HG03460 (cell line): Measurements from ENCODE around the gene SCGB3A2.
A peak's percentile ranks its signal among the peaks of the same experiment; 100 is the strongest.

Source experiments
- ATAC-seq: cut with Tn5 transposase; IDR thresholded peaks from one replicate; pipeline ENCODE4 v1.9.1; 2021; ENCODE audit not compliant: unreplicated experiment

The SCGB3A2 gene

DNA sequence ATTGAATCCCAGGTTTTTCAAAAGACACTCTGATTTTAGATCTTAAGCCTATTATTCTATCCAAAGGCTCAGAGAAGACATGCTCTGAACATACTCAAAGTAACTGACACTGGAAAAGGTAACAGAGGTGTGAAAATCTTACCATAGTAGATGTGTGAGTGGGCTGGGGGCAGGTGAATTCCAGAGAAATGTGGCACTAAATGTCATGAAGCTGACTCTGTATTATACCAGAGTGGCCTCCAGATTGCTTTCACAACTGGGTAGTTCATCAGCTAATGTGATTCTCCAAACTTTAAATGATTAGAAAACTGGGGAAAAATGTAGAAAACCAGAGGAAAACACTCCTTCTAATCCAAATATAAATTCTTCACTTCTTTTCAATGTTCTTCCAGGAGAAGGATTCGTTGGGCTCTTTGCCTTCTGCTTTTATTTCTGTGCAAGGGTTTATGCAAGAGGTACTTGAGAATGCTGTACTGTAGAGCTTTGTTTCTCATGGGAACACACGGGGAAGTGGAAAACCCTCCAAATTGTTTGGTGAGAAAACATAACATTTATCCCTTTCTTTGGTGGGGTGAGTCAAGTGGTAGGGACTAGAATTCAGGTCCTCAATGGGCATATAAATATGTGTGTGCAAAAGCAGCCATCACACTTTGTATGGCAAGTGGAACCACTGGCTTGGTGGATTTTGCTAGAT lies at the start of gene SCGB3A2:
TSS of gene SCGB3A2 (plus strand) at position 646 of the 694 bp plus-strand sequence. CDS start 93 bp downstream, outside the sequence.
- no peak for ATAC-seq

DNA sequence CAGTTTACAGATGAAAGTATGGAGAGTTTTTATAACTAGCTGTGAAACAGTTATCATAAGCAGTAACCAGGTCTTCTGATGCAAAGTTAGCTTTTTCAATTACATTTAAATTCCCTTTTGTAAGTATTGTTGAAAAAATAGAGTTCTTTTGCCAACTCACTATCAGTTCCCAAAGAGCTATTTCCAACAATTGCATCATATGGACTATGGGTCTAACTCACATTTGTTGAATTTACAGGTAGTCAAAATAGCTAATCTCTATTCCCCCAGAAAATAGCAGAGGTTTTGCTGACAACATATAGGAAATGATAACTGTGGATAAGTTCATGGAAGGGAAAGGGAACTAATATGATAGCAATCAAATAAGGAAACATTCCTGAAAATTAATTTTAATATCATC lies 48.5 kb upstream of the SCGB3A2 start:
- ATAC-seq, result no peak

DNA sequence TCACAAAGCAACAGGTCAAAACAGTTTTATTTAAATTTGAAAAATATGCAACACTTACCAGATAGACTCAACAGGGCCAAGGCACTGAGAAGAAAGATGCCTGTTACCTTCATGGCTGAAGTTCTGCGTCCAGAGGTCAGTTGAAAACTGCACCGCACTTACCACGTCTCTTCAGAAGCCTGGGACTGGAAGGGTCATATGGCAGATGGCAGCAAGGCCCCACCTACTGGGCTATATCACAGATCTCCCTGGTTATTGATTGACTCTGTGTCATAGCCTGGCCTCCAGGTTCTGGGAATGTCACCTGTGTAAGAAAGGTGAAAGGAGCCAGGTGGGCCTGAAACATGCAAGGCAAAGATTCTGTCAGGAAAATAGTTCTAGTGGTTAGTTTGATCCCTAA lies 47.0 kb upstream of the SCGB3A2 start, which contains the start of gene SPINK1:
TSS of gene SPINK1 (minus strand) at position 207 of the 400 bp plus-strand sequence. CDS start at position 113, 94 bp downstream.
- ATAC-seq, result no peak

DNA sequence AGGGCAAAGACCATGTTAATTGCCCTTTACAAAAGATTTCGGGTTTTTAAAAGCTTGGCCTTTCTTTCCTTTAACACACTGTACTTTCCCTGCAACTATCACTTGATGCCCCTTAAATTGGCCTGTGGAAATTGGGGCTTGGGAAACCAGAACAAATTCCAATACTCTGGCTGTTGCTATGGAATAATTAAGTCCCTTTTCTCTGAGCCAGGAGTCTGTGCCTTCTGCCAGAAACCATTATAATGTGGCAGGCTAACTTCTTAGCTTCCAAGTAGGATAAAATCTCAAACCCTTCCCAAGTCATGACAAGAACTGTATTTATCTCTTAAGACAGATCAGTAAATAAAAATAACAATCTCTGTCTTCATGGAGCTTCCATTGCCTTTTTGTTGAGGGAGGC lies 46.0 kb upstream of the SCGB3A2 start:
- ATAC-seq, result no peak

DNA sequence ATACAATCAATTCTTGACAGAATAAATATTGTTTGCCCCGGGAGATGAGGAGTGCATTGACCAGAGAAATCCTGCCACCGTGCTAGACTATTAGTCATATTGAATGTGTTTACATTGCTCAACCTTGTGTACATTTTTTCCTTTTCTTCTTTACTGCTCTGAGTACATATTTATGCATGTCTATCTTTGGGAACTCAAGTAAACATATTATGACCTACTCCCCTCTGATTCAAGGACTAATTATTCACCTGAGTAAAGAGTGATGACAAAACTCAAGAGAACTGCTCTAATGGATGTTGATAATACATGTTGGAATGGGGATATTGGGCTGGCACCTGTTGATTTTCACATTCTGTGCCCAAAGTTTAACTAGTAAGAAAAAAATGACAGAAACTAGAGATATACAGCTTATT lies 43.1 kb upstream of the SCGB3A2 start:
- no peak for ATAC-seq

- no peak for ATAC-seq
Observed at GRCh38 chr5:147836439-147836838, 42.1 kb upstream of the SCGB3A2 start.

GRCh38 chr5:147842869-147843268 lies 35.6 kb upstream of the SCGB3A2 start:
- no peak for ATAC-seq

- ATAC-seq, result no peak
Observed at GRCh38 chr5:147844846-147845245, 33.7 kb upstream of the SCGB3A2 start.

- no peak for ATAC-seq
Observed at GRCh38 chr5:147845618-147846017, 32.9 kb upstream of the SCGB3A2 start.

DNA sequence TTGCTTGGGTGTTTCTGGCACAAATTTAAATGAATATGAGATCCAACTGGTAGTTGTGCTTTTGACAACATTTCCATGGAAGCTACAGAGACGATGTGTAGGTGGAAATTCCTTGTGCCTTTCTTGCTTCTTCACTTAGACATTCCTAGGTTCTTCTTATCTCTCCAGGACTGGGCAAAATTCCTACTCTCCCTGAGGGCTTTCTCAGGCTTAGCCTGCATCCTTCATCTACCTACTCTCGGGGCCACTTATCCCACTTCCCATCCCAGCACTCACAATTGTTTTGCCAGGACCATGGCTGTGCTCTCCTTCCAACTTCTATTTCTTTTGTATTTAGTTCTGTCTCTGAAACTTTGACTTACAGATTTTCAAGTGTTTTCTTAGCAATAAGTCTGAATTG lies 29.3 kb upstream of the SCGB3A2 start:
- ATAC-seq, result no peak

DNA sequence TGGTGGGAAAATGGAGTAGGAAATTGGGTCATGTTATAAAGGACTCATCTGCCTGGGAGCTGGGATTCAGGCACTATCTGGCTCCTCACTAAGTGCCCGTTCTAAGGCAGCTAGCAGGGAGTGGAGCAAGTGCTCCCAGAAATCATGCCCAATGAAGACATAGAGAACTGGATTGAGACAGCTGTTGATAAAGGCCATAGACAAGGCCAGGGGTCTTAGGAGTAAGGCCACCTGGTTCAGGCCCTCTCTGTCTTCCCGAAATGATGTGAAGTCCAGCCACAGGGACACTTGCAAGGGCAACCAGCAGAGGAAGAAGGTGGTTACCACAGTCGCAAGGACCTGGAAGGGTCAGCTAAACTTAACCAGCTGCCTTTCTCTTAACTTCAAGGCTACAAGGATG lies 26.9 kb upstream of the SCGB3A2 start:
- ATAC-seq, result no peak

- ATAC-seq, result no peak
Observed at GRCh38 chr5:147852365-147852764, 26.1 kb upstream of the SCGB3A2 start.

GRCh38 chr5:147853372-147853987 lies 25.0 kb upstream of the SCGB3A2 start:
- no peak for ATAC-seq

DNA sequence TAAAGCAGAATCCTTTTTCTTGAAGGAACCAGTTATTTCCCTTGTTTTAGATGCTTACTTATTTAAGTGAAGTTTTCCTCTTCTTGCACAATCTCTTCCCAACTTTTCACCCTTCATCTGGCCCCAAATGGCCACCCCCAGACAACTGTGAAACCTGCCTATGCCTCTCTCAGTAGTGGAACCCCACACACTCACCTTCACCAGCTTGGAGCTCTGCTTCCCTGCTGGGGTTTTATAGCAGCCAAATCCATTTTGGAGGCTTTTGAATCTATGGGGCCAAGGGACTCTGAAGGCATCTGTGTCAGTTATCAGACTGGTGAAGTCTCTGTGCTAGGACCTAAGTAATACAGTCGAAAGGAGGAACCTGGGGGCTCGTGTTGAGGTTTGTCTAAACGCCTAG lies 24.2 kb upstream of the SCGB3A2 start:
- no peak for ATAC-seq

DNA sequence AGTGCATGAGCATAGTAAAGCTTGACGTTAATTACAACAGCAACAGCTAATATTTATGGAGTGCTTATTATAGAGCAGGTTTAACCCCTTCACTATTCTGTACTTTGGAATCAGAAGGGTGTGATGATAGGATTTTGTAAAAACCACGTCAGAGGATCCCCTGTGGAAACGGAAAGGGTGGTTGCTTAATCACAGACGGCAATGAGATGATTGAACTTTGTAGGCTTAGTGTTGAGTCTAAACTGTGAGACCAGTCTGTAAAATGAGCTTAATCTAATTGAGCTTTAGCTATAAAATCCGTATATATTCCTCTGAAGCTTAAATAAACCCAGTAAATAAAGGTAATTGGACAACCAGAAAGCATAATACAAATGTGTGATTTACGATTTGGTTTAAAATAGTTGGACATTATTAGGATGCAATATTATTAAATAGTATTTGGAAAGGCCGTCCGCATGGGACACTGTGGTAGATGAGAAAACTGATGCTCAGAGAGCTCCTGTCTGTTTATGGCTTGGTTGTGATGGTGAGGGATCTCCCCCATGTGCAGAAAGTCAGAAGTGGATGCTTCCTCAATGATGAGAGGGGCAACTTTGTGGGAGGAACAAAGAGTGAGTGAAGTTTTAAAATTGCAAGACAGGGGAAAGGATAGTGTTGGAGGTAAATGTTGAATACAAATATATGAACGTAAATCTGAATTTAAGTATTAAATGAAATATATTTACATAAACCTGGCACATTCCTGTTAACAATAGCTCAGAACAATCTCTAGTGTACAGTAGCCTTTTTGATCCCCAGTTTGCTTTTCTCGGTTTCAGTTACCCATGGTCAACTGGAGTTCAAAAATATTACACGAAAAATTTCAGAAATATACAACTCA lies 23.4 kb upstream of the SCGB3A2 start:
- ATAC-seq, result no peak

GRCh38 chr5:147855774-147856069 lies 22.8 kb upstream of the SCGB3A2 start:
- no peak for ATAC-seq

DNA sequence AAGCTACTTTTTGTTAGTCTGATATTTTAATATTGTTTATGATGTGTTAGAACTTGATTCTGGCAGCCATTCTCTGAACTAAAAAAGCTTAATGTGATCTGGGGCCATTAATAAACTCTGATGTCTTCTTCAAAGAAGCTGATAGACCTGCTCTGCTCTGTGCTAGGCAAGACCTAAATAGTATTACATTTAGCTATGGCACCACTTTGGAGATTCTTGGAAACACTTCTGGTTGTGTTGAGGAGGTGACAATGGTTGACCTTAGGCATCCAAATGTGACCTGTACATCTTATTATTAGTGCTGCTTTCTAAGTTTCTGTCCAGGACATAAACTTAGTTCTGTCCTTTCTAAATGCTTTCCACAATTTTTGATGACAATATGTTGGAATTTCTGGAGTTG lies 21.7 kb upstream of the SCGB3A2 start:
- no peak for ATAC-seq

- peak; percentile 85 for ATAC-seq
Observed at GRCh38 chr5:147857302-147858129, 21.0 kb upstream of the SCGB3A2 start.

DNA sequence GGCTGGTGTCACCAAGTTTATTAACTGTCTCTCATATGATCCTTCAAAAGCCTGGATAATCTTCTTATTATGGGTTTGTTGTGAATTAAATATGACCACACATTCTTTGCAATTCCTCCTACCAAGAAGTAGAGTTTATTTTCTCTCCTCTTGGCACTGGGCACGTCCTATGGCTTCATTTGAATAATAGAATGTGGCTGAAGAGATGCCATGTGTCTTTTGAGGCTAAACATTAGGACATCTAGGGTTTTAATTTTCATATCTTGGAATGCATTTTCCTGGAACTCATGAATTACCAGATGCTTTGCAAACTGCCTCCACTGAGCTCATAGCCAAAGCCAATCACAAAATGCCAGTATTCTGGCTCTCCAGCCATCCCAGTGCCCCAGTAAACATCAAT lies 19.9 kb upstream of the SCGB3A2 start:
- no peak for ATAC-seq

DNA sequence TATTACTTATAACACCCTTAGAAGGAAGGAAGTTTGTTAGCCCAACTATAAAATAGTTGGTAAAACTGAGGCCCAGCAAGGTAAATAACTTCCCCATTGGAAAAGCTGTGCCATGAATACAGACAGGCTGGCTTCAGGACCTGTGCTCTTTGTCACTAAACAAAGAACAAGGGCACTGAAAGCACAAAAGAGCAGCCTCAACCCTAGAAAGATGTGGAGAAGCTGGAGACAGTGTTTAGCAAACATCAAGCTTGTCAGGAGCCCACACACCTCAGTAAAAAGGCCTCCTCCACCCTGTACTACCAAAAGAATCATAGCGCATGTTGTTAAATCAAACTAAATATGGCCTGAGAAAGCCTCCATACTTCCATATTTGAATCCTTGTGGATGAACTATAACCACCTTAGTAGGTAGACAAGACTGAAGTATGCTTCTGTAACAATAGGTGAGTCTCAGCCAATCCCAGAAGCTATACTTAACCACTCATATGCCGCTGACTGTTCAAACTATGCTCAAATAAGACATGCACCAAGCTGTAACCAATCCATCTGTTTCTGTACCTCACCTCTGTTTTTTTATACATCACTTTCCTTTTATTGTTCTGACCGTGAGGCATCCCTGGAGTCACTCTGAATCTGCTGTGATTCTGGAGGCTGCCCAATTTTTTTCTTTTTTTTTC lies 18.4 kb upstream of the SCGB3A2 start:
- ATAC-seq, result no peak

DNA sequence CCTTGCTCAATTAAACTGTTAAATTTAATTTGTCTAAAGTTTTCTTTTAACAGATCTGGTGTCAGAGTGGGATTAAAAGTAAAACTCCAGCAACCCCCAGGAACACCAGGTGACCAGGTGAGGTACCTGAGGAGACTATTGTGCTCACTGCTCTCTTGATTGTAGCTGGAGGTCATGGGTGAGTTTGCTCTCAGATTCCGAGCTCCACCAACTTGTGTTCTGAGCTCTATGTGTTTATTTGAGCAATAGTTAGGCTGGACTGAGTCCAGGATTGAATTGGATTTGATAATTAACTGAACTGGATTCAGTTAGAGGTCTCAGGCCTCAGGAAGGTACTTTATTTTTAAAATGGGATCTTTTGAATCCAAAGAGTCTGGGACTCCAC lies 17.9 kb upstream of the SCGB3A2 start:
- ATAC-seq, result no peak
